Mucosa of stomach (tissue), 1 donor: ENCODE results near the gene TPST1.
A peak's percentile ranks its signal among the peaks of the same experiment; 100 is the strongest.

ENCODE experiments used
- H3K27me3 ChIP-seq: one replicate; pipeline ENCODE4 v1.7.0; 2013; ENCODE audit warnings: mild to moderate bottlenecking, low read length; ENCODE audit not compliant: control insufficient read depth, insufficient read depth
- H3K36me3 ChIP-seq: one replicate; pipeline ENCODE4 v1.7.0; 2013; ENCODE audit warnings: low read length; ENCODE audit not compliant: control insufficient read depth, insufficient read depth
- H3K4me1 ChIP-seq: one replicate; pipeline ENCODE4 v1.7.0; 2013; ENCODE audit warnings: mild to moderate bottlenecking, low read length; ENCODE audit not compliant: control insufficient read depth, insufficient read depth
- H3K4me3 ChIP-seq: one replicate; pipeline ENCODE4 v1.7.0; 2013; ENCODE audit warnings: low read length
- H3K9ac ChIP-seq: one replicate; pipeline ENCODE4 v1.7.0; 2013; ENCODE audit warnings: mild to moderate bottlenecking, low read length, moderate library complexity
- H3K9me3 ChIP-seq: one replicate; pipeline ENCODE4 v1.7.0; 2013; ENCODE audit warnings: mild to moderate bottlenecking, low read length, moderate library complexity; ENCODE audit not compliant: control insufficient read depth
- donor health status: Pancreatic carcinoma.

TPST1 gene

GRCh38 chr7:66331883-66332282 is 126.7 kb downstream of the TPST1 start:
- no peaks in the 10 kb centered on the region for H3K4me1 ChIP-seq
- H3K9me3 ChIP-seq, result no peaks in the 10 kb centered on the region
- H3K4me3 ChIP-seq, result no peak overlapping the region
- H3K27me3 ChIP-seq, result no peaks in the 10 kb centered on the region
- no peak overlapping the region for H3K9ac ChIP-seq
- H3K36me3 ChIP-seq, result no peaks in the 10 kb centered on the region

DNA sequence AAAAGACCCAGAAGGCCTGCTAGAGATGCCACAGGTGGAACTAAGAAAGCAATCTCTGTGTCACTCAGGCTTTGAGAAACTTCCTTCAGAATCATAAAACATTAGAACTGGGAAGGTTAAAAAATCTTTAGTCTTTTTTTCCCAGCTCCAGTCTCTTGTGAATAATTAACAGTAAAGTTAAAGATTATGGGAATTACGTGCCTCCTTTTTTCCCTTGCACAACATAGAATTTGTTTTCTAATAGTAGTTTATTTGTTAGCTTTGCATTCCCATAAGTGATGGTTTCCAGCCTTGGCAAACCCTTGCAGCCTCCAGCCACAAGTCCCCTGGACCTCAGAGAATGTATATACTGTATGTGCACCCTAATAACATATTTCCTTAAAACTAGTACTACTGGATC is 128.3 kb downstream of the TPST1 start:
- Histone ChIP-seq H3K4me1 (no peaks in the 10 kb centered on the region), H3K9me3 (no peaks in the 10 kb centered on the region), H3K27me3 (no peaks in the 10 kb centered on the region), H3K9ac (no peak overlapping the region), H3K36me3 (no peaks in the 10 kb centered on the region), H3K4me3 (no peak overlapping the region)

GRCh38 chr7:66335318-66335717 is 130.2 kb downstream of the TPST1 start:
- no peaks in the 10 kb centered on the region for H3K9me3 ChIP-seq
- no peaks in the 10 kb centered on the region for H3K36me3 ChIP-seq
- no peaks in the 10 kb centered on the region for H3K4me1 ChIP-seq
- H3K4me3 ChIP-seq, result no peak overlapping the region
- no peak overlapping the region for H3K9ac ChIP-seq
- no peaks in the 10 kb centered on the region for H3K27me3 ChIP-seq

DNA sequence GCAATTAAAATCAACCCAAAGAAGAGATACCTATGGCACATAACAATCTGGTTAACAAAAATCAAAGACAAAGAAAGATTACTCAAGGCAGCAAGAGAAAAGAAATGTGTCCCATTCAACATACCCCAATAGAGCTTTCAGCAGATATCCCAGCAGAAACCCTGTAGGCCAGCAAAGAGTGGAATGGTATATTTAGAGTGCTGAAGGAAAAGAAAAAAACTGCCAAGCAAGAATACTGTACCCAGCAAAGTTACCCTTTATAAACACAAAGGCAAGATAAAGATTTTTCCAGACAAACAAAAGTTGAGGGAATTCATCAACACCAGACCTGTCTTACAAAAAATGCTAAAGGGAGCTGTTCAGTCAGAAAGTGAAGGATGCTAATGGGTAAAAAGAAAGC is 131.6 kb downstream of the TPST1 start:
- H3K9me3 ChIP-seq, result no peaks in the 10 kb centered on the region
- H3K9ac ChIP-seq, result no peak overlapping the region
- H3K4me3 ChIP-seq, result no peak overlapping the region

DNA sequence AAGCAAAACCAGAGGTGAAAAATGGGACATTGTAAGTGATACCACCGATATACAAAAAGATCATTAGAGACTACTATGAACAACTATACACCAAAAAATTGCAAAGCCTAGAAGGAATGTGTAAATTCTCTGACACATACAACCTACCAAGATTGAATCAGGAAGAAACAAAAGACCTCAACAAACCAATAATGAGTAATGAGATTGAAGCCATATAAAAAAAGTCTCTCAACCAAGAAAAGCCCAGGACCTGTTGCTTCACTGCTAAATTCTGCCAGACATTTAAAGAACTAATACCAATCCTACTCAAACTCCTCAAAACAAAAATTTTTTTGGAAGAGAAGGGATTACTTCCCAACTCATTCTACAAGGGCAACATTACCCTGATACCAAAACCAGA is 134.0 kb downstream of the TPST1 start:
- H3K4me1 ChIP-seq, result no peaks in the 10 kb centered on the region
- H3K4me3 ChIP-seq, result no peak overlapping the region
- H3K27me3 ChIP-seq, result no peaks in the 10 kb centered on the region
- no peaks in the 10 kb centered on the region for H3K9me3 ChIP-seq
- no peak overlapping the region for H3K9ac ChIP-seq
- H3K36me3 ChIP-seq, result no peaks in the 10 kb centered on the region

More for the DNA sequence above, 131.6 kb downstream of the TPST1 start:
- Histone ChIP-seq H3K36me3 (no peaks in the 10 kb centered on the region), H3K4me1 (no peaks in the 10 kb centered on the region), H3K27me3 (no peaks in the 10 kb centered on the region)

- H3K36me3 ChIP-seq, result no peaks in the 10 kb centered on the region
- no peaks in the 10 kb centered on the region for H3K27me3 ChIP-seq
- no peak overlapping the region for H3K9ac ChIP-seq
- H3K9me3 ChIP-seq, result no peaks in the 10 kb centered on the region
- no peak overlapping the region for H3K4me3 ChIP-seq
- no peaks in the 10 kb centered on the region for H3K4me1 ChIP-seq
Observed at GRCh38 chr7:66344166-66344565, 139.0 kb downstream of the TPST1 start.

DNA sequence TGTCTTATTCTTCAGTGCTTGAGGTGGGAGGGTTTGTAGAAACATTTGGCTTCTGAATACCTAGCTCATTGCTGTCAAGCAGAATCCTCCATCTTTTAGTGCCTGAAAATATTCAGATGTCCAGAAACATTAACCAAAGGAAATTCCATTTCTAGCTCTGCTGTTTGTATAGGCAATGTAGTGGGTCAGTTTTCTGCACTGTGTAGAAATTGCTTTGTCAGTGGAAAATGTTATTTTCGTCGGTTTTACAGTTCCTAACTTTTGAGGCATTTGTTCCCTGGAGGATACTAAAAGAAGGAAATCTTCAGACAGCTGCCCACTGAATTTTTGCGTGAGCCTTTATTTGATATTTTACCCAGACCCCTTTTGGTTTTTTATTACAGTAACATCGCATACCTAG is 143.4 kb downstream of the TPST1 start:
- Histone ChIP-seq H3K36me3 (no peaks in the 10 kb centered on the region), H3K27me3 (no peaks in the 10 kb centered on the region), H3K9ac (no peak overlapping the region), H3K4me1 (no peaks in the 10 kb centered on the region), H3K4me3 (no peak overlapping the region), H3K9me3 (no peaks in the 10 kb centered on the region)

DNA sequence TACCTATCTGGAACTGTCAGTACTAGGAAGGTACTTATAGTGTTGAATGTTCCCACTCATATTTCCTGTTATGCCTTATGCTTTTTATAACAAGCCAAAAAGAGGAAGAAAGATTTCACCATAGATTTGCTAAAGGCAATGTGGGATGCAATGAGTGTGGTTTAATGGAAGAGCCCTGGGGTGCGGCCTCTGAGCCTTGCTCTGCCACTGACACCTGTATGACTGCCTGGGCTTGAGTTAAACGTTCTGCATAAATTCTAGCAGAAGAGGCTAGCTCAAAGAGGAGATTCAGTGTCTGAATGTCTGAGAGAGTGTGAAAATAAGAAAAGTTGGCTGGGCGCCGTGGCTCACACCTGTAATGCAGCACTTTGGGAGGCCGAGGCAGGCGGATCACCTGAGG is 143.8 kb downstream of the TPST1 start:
- no peaks in the 10 kb centered on the region for H3K27me3 ChIP-seq
- no peaks in the 10 kb centered on the region for H3K4me1 ChIP-seq
- no peaks in the 10 kb centered on the region for H3K9me3 ChIP-seq
- H3K36me3 ChIP-seq, result no peaks in the 10 kb centered on the region
- no peak overlapping the region for H3K4me3 ChIP-seq
- no peak overlapping the region for H3K9ac ChIP-seq

DNA sequence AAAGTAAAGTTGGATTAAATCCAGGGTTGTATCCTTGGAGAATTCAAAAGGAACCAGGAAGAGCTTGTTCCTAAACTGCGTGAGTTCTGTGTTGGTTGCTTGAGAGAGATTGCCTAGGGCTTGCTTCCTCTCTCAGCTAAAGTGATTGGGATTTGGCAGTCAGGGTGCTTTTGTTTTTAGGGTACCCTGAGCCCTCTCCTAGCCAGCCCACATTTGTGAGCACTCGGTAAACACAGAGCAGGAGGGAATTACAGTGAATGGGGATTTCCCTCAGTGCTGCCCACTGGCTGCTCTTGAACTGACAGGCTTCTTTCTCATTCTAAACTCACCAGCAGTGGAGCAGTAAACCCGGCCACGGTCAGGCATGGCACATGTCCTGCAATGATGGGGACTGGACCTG is 146.9 kb downstream of the TPST1 start:
- H3K27me3 ChIP-seq, result no peaks in the 10 kb centered on the region
- no peaks in the 10 kb centered on the region for H3K36me3 ChIP-seq
- no peaks in the 10 kb centered on the region for H3K4me1 ChIP-seq
- H3K4me3 ChIP-seq, result no peak overlapping the region
- H3K9ac ChIP-seq, result peak overlapping the region; percentile 10
- no peaks in the 10 kb centered on the region for H3K9me3 ChIP-seq

DNA sequence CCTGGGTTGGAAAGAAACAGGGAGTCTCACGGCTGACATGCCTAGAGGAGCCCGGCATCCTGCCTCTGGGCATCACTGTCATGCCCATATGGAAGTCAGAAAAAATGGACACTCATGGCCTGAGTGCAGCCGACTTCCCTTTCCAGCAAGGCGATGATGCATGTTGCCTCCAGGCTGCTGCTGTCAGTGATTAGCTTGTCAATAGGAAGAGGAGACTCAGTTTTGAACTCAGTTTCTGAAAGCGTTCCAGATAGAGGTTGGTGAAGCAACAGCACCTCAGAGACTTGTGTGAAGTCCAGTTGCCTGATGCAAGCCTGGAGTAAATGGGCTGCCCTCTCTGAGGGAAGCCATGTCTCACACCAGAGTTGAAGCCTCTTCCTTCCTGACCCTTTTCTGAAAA is 148.4 kb downstream of the TPST1 start:
- H3K9ac ChIP-seq, result no peak overlapping the region
- no peak overlapping the region for H3K4me3 ChIP-seq
- H3K36me3 ChIP-seq, result no peaks in the 10 kb centered on the region
- no peaks in the 10 kb centered on the region for H3K4me1 ChIP-seq
- no peaks in the 10 kb centered on the region for H3K9me3 ChIP-seq
- H3K27me3 ChIP-seq, result no peaks in the 10 kb centered on the region

DNA sequence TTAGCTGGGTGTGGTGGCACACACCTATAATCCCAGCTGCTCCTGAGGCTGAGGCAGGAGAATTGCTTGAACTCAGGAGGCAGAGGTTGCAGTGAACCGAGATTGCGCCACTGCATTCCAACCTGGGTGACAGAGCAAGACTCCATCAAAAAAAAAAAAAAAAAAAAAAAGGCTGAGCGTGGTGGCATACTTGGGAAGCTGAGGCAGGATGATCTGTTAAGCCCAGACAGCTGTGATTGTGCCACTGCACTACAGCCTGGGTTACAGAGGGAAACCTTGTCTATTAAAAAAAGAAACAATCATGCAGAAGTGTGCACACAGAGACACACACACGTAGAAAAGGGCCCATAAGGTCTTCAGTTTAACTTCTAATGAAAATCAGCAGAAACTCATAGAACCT is 150.6 kb downstream of the TPST1 start:
- Histone ChIP-seq H3K4me3 (no peak overlapping the region), H3K4me1 (no peaks in the 10 kb centered on the region), H3K36me3 (no peaks in the 10 kb centered on the region), H3K9ac (no peak overlapping the region), H3K9me3 (no peaks in the 10 kb centered on the region), H3K27me3 (no peaks in the 10 kb centered on the region)

DNA sequence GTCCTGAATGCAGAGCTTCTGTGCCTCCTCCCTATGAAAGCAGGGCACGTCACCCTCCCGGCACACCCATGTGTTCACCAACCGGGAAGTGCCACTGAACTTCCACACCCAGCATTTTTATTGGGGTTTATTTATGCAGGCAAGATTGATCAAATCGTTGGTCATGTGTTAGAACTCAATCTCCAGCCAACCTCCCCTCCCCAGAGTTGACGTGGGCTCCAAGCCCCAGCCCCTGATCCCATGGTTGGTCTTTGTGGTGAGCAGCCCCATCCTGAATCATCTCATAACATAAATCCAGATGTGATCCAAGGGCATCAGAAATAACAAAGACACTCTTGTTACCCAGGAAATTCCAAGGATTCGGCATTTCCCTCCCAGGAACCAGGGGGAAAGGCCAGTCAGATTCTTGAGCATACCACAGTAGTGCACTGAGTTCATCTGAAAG is 151.2 kb downstream of the TPST1 start:
- H3K27me3 ChIP-seq, result no peaks in the 10 kb centered on the region
- no peaks in the 10 kb centered on the region for H3K9me3 ChIP-seq
- H3K4me3 ChIP-seq, result no peak overlapping the region
- no peaks in the 10 kb centered on the region for H3K36me3 ChIP-seq
- no peak overlapping the region for H3K9ac ChIP-seq
- no peaks in the 10 kb centered on the region for H3K4me1 ChIP-seq

- no peak overlapping the region for H3K4me3 ChIP-seq
- no peaks in the 10 kb centered on the region for H3K27me3 ChIP-seq
- no peaks in the 10 kb centered on the region for H3K9me3 ChIP-seq
- H3K36me3 ChIP-seq, result no peaks in the 10 kb centered on the region
- no peak overlapping the region for H3K9ac ChIP-seq
- H3K4me1 ChIP-seq, result no peaks in the 10 kb centered on the region
Observed at GRCh38 chr7:66357087-66357486, 152.0 kb downstream of the TPST1 start.
